Type B pancreatic cell (in vitro differentiated cells): Measurements from ENCODE around the gene MPP2. TPM values are rescaled to one million over a fixed set of nuclear protein-coding genes. Genes with fewer than 3 reads are reported as not detected.

Experiments
- DNase-seq: peaks from one replicate; pipeline ENCODE4 v3.0.0; 2021; ENCODE audit warnings: mixed read lengths; ENCODE audit not compliant: unreplicated experiment; ENCODE audit errors: extremely low spot score
- H3K27ac Mint-ChIP-seq: 2 replicates; pipeline ENCODE4 v1.8.0; 2021; ENCODE audit warnings: mild to moderate bottlenecking, mixed read lengths
- H3K27me3 Mint-ChIP-seq: 2 replicates; pipeline ENCODE4 v1.8.0; 2021; ENCODE audit warnings: mixed read lengths
- H3K36me3 Mint-ChIP-seq: 2 replicates; pipeline ENCODE4 v1.8.0; 2021; ENCODE audit warnings: mixed read lengths
- H3K4me1 Mint-ChIP-seq: one replicate; pipeline ENCODE4 v1.8.0; 2021; ENCODE audit warnings: mixed read lengths; ENCODE audit not compliant: unreplicated experiment
- H3K4me3 Mint-ChIP-seq: 2 replicates; pipeline ENCODE4 v1.8.0; 2021; ENCODE audit warnings: mild to moderate bottlenecking, mixed read lengths
- H3K9me3 Mint-ChIP-seq: 2 replicates; pipeline ENCODE4 v1.8.0; 2021; ENCODE audit warnings: mixed read lengths
- total RNA-seq: library from RNA; stranded (reverse); gene quantifications from 2 replicates; pipeline ENCODE4 v1.2.1, GENCODE V29; 2021; ENCODE audit warnings: low replicate concordance
- TF ChIP-seq, protein P1 (sequence below): fragments of 200-600 bp; sonication (generic); conservative IDR thresholded peaks from 2 replicates; pipeline ENCODE4 v1.5.0; 2021; ENCODE audit warnings: antibody characterized with exemption, mild to moderate bottlenecking

MPP2 gene
- total RNA-seq, 1 donor from 2014 or later = 18.5 TPM

DNA sequence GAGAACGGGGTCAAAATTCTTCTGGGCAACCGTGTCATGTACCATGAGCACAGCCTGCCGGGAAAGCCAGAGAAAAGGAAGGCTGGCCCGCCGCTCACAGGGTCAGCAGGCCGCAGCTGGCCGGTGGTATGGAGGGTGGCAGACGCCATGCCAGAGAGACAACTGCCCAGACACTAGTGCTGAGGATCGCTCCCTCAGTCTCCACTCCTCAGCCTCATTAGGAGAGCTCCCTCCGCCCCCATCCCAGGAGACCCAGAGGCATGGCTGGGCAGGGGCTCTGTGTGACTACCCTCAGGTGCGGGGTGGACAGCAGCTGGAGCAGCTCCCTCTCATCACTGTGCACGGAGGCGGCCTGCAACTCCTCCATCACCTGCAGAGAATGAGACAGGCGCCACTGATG, 77.6 kb downstream of the MPP2 start:
- Mint-ChIP-seq H3K27me3 (peaks cover 20% of the 10 kb centered on the region), H3K4me1 (peaks cover 7% of the 10 kb centered on the region), H3K9me3 (peaks cover 5% of the 10 kb centered on the region), H3K36me3 (no peaks in the 10 kb centered on the region), H3K4me3 (no peak overlapping the region), H3K27ac (no peak overlapping the region)
- no peak for DNase-seq
- TF ChIP-seq, protein P1, sequence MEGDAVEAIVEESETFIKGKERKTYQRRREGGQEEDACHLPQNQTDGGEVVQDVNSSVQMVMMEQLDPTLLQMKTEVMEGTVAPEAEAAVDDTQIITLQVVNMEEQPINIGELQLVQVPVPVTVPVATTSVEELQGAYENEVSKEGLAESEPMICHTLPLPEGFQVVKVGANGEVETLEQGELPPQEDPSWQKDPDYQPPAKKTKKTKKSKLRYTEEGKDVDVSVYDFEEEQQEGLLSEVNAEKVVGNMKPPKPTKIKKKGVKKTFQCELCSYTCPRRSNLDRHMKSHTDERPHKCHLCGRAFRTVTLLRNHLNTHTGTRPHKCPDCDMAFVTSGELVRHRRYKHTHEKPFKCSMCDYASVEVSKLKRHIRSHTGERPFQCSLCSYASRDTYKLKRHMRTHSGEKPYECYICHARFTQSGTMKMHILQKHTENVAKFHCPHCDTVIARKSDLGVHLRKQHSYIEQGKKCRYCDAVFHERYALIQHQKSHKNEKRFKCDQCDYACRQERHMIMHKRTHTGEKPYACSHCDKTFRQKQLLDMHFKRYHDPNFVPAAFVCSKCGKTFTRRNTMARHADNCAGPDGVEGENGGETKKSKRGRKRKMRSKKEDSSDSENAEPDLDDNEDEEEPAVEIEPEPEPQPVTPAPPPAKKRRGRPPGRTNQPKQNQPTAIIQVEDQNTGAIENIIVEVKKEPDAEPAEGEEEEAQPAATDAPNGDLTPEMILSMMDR = no peak

DNA sequence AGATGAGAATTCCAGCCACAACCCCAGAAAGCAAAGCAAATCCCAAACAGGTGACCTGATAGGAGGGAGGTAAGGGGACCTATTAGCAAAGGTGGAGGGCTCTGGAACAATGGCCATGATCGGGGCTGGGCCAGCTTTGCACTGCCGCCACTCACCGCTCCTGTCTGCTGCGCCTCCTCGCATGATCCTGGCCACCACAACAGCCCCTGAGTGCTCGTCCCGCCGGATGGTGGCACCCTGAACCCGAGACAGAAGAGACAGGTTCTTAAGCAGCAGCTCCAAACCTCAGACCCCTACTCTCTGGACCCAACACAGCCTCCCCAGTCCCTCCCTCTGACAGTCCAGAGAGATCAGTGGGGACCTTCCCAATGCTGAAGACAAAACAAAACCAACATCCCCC, 79.7 kb downstream of the MPP2 start:
- Mint-ChIP-seq H3K27me3 (peaks cover 8% of the 10 kb centered on the region), H3K36me3 (peaks cover 5% of the 10 kb centered on the region), H3K27ac (no peak overlapping the region), H3K4me3 (no peak overlapping the region), H3K9me3 (no peaks in the 10 kb centered on the region), H3K4me1 (no peaks in the 10 kb centered on the region)
- TF ChIP-seq, protein P1 = no peak
- no peak for DNase-seq

DNA sequence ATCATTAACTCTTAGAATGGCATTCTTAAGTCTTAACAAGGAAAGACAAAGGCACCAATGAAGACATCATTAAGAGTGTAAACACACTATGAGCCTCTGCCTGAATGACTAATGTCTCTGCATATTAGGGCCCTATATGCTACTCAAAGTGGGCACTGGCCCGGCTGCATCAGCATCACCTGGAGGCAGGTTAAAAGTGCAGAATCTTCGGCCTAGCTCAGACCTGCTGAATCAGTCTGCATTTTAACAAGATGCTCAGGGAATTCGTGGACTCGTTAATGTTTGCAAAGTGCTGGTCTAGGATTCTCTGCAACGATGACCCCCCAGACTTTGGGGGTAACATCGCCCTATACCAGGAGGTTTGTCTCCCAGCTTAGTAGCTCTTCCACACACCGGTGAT, 81.1 kb downstream of the MPP2 start:
- no peak overlapping the region for H3K27ac Mint-ChIP-seq
- TF ChIP-seq, protein P1 = no peak
- H3K9me3 Mint-ChIP-seq = no peaks in the 10 kb centered on the region
- no peak overlapping the region for H3K4me3 Mint-ChIP-seq
- peaks cover 5% of the 10 kb centered on the region for H3K36me3 Mint-ChIP-seq
- no peak for DNase-seq
- no peaks in the 10 kb centered on the region for H3K4me1 Mint-ChIP-seq
- H3K27me3 Mint-ChIP-seq = peaks cover 5% of the 10 kb centered on the region

DNA sequence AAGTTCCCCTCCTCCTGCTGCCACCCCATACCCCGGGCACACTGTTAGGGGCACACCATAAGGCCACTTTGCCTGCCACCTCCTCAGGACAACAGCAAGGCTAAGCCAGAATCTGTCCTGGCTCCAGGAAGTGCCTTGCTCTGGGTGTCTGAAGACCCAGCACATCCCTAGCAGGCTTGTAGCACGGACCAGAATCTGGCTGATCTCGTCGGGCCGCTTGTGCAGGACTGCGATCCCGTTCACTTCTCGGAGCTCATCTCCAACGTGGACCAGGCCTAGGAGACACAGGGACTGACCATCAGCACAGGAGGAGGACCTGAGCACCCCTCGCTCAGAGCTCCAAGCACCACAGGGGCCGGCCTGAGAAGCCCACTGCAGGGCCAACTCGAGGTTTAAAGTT, 81.8 kb downstream of the MPP2 start:
- H3K27me3 Mint-ChIP-seq = no peaks in the 10 kb centered on the region
- H3K36me3 Mint-ChIP-seq = peaks cover 5% of the 10 kb centered on the region
- no peak overlapping the region for H3K27ac Mint-ChIP-seq
- H3K4me1 Mint-ChIP-seq = no peaks in the 10 kb centered on the region
- H3K9me3 Mint-ChIP-seq = no peaks in the 10 kb centered on the region
- no peak for DNase-seq
- TF ChIP-seq, protein P1 = no peak
- H3K4me3 Mint-ChIP-seq = no peak overlapping the region

Other genes starting within 250 kb of the MPP2 start
- 5.7 and 17.2 TPM in 2 replicates for gene MEOX1, start 245.6 kb downstream of the MPP2 start, total RNA-seq
- gene SOST, start 148.7 kb downstream of the MPP2 start, total RNA-seq = 2.0 TPM in 1 of 2 replicates, not detected in the other
- 36.4 and 45.4 TPM in 2 replicates for gene DUSP3, start 128.6 kb downstream of the MPP2 start, total RNA-seq
- gene CFAP97D1, start 127.1 kb downstream of the MPP2 start, total RNA-seq = not detected in 2 replicates
- gene MPP3, start 74.4 kb downstream of the MPP2 start, total RNA-seq = 3.8 and 7.8 TPM in 2 replicates
- not detected in 2 replicates for gene CD300LG, start 60.4 kb downstream of the MPP2 start, total RNA-seq
- 29.8 and 65.9 TPM in 2 replicates for gene PPY, start 34.9 kb upstream of the MPP2 start, total RNA-seq
- 2.3 and 3.5 TPM in 2 replicates for gene PYY, start 46.4 kb upstream of the MPP2 start, total RNA-seq
- 1.9 and 2.1 TPM in 2 replicates for gene NAGS, start 97.1 kb upstream of the MPP2 start, total RNA-seq
- 33.8 and 34.4 TPM in 2 replicates for gene TMEM101, start 107.4 kb upstream of the MPP2 start, total RNA-seq
- gene LSM12, start 159.1 kb upstream of the MPP2 start, total RNA-seq = 44.8 and 50.6 TPM in 2 replicates
- gene G6PC3, start 163.2 kb upstream of the MPP2 start, total RNA-seq = 63.6 and 63.7 TPM in 2 replicates
- gene HDAC5, start 216.1 kb upstream of the MPP2 start, total RNA-seq = 43.3 and 48.9 TPM in 2 replicates
- gene HROB, start 234.4 kb upstream of the MPP2 start, total RNA-seq = 5.4 and 10.6 TPM in 2 replicates